H1 (cell line): ENCODE data around the gene KRTAP10-7. TPM values are rescaled to one million over a fixed set of nuclear protein-coding genes. Genes with fewer than 3 reads are reported as not detected.

Experiments used
- KDM1A ChIP-seq: fragments of 200-600, 300-600 bp; sonication (generic); IDR thresholded peaks from 2 replicates; pipeline ENCODE4 v1.7.1; 2016; ENCODE audit warnings: mild to moderate bottlenecking, low read length, borderline replicate concordance
- polyA plus RNA-seq, 7 experiments: library from polyadenylated mRNA; depleted of rRNA in 3 of 7; stranded (reverse) in 5 of 7; unstranded in 2 of 7; fragments of >200 nt in 5 of 7; fragments of 200-250 nt in 2 of 7; gene quantifications; 1 replicate in 5 of 7; 2 replicates in 1 of 7; 4 replicates in 1 of 7; pipeline versions ENCODE4 v1.2.1 to v1.2.3, GENCODE V29; 2011 to 2013; ENCODE audit warnings: missing spikeins in 2 of 7, mixed read lengths in 2 of 7
- total RNA-seq: library from RNA; stranded (reverse); fragmentation: NEBNext Ultra II Directional; extraction: Animal tissue kit (Norgen Biotek cat#: 25700); gene quantifications from 2 replicates; pipeline ENCODE4 v1.2.1, GENCODE V29; 2021
- TF ChIP-seq, protein P1 (sequence below): IDR thresholded peaks from 2 replicates; pipeline ENCODE4 v1.6.1; 2012; ENCODE audit warnings: inconsistent platforms

KRTAP10-7 gene
- total and polyA plus RNA-seq, 2 of the 8 experiments (the other 6 are each of a cell fraction or from before 2014, with no cell fraction given), result not detected

DNA sequence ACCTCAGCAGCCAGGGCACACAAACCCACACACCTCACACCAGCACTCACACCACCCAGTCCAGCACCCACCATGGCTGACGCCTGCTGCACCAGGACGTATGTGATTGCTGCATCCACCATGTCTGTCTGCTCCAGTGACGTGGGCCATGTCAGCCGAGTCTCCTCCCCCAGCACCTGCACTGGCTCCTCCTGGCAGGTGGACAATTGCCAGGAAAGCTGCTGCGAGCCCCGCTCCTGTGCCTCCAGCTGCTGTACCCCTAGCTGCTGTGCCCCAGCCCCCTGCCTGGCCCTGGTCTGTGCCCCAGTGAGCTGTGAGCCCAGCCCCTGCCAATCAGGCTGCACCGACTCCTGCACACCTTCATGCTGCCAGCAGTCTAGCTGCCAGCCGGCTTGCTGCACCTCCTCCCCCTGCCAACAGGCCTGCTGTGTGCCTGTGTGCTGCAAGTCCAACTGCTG lies 11.7 kb downstream of the KRTAP10-7 start, which contains the start of gene KRTAP10-8 (continued):
- TF ChIP-seq KDM1A, result no peak
- TF ChIP-seq, protein P1, sequence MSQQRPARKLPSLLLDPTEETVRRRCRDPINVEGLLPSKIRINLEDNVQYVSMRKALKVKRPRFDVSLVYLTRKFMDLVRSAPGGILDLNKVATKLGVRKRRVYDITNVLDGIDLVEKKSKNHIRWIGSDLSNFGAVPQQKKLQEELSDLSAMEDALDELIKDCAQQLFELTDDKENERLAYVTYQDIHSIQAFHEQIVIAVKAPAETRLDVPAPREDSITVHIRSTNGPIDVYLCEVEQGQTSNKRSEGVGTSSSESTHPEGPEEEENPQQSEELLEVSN, result no peak
- TF ChIP-seq, all 59 proteins: peak for 0
